ENCODE measurements around the gene LRP2BP.

DNA sequence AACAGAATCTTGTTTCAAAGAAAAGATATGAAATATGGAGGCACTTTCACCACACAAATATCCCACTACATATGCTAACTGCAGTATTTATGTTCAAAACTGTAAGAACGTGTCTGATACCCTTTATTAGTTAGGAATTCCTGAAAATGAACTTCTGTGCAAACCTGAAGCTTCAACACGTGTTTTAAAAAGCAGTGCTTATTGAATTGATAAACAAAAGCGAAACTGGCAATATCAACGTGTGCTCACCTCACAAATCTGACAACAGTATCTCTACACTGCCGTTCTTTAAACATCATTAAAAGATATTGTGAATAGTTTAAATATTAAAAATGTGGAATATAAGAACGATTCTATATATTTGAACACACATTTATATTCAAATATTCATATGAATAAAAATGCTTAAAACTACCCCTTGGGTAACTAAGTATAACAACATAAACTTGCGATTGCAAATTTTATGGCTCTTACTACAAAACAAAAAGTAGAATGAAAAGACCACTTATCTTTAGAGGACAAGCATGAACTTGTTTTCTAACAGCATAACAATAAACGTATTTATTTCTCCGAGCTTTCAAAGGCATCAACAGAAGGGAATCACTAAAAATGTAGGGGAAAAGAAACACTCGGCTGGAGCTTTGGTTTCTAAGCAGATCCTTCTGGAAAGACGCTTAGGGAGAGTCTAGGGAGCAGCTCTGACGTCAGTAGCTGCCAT lies at the start of gene LRP2BP:
- TF ChIP-seq CTCF (optimal IDR thresholded peaks at IDR 0.05 in 1 of 3, IDR thresholded peaks at IDR 0.05 in 1 of 3, conservative IDR thresholded peaks at IDR 0.05 in 1 of 3; ENCODE audit: extremely low read depth in 1 of 3, insufficient read depth in 2 of 3, low read length in 3 of 3) (no peak), EZH2 (IDR thresholded peaks at IDR 0.05; ENCODE audit: low read length) (no peak)

Data from keratinocyte (primary cell).